GM18870 (cell line): ENCODE data around the gene GJB3.
"Not testable (repeated sequence)": the region's sequence is repeated elsewhere in the genome, so short reads cannot be mapped to it uniquely, and the experiment has no call there.

Experiments used
- ATAC-seq: cut with Tn5 transposase; IDR thresholded peaks from one replicate; pipeline ENCODE4 v1.9.1; 2021; ENCODE audit warnings: moderate library complexity; ENCODE audit not compliant: unreplicated experiment

The GJB3 gene

DNA sequence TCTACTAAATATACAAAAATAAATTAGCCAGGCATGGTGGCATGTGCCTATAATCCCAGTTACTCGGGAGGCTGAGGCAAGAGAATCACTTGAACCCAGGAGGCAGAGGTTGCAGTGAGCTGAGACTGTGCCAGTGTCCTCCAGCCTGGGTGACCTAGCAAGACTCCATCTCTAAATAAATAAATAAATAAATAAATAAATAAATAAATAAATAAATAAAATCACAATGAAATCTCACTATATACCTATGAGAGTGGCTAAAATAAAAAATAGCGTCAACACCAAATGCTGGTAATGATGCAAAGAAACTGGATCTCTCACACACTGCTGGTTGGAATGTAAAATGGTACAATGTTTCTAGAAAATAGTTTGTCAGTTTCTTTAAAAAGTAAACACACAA lies 37.8 kb downstream of the GJB3 start:
- not testable (repeated sequence) for ATAC-seq

DNA sequence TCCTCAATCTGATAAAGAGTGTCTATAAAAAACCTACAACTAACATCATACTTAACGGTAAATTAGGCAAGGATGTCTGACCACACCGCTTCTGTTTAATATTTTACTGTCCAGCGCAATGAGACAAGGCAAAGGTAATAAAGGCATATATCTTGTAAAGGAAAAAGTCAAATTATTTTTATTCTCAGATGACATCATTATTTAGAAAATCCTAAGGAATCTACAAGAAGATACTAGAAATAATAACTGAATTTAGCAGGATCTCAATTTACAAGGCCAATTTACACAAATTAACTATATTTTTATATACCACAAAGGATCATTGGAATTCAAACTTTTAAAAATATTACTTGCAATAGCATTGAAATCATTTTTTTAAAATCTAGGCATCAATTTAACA lies 41.2 kb downstream of the GJB3 start:
- no peak for ATAC-seq

DNA sequence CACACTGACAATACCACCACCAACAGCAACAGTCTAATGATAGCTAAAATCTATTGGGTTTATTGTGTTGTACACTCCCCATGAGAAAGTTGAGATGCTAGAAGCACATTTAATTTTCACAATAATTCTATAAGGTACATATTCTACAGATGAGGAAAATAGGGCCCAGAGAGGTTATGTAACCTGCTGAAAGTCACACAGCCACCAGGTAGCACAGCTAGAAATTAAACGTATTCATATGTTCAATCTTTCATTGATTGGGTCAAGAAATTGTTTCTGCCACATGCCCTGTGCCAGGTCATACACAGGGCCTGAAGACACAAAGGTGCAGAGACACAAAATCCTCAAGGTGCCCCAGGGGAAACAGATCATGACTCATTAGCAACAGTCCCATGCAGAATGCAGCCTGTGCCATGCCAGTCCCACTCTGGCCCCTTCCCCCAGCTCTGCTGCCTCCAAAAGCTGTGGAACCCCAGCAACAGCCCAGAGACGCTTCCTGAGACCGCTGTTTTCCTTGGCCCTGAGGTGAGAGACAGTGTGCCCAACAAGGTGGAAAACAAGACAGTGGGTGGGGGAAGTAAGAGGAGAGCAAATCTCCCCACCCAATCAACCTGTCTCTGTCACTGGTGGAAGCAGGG lies 43.9 kb downstream of the GJB3 start:
- ATAC-seq, result no peak

DNA sequence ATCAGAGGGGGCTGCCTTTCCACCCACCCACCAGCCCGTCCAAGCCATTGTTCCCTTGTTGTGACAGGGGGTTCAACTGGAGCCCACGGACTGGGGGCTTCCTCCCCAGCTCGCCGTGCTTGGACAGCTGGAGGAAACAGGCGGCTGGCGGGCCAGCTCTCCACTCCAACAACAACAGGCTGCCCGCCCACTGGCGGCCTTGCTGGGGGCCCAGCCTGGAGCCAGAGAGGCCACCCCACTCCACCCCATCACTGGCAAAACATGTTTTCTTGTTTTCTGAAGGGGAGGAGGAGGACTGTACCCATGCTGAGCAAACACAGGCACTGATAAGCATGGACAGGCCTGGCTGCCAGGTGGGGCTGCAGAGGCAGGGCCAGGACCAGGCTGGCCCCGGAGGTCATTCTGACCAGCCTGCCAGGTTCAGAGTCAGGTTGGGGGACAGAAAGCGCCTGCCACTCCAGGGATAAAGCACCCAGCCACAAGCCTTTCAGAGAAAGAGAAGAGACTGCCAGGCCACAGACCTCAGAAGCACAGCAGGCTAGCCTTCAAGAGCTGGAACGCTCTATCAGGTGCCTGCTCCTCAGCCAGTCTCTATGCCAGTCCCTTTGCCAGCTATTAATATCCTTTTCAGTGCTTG lies 44.6 kb downstream of the GJB3 start:
- ATAC-seq, result no peak

DNA sequence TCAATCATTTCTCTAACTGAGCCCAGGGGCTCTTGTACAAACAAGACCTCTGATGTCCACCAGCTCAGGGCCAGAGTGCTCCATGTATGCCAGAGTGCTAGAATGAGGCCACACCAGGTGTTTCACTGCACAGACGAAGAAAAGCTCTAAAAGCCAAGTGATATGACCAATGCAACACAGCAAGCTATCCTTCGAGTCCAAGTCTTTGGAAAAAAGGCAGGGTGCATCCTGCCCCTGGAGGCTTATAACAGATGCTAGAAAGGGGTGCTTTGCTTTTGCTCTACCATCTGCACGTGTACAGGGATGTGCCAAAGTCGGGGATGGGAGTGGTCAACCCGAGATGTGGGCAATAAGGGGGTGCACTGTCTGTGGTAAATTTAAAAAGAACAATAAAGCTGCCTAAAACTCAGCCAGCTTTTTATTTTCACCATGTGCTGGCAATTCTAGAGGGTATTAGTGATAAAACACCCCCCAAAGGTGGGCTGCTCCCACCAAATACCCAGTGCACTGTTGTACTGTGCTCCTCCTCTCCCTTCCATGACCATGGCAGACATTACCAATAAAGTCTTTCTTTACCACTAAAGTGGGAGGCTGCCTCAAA lies 46.4 kb downstream of the GJB3 start:
- no peak for ATAC-seq

DNA sequence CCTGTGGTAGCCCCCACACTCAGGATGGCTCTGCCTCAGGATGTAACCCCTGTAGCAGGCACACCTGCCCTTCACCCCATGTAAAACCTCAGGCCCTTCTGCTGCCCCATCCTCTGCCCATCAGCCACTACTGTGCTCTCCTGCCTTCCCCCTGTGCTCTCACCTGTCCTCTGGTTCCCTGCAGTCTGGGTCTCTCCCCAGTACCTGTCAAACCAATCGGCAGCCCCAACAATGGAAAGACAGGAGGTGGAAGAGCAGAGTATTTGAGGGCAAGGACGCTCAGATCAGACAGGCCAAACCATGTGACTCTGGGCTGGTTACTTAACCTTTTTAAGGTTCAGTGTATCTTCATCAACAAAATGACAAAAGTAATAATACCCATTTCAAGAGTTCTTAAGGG lies 47.6 kb downstream of the GJB3 start:
- ATAC-seq, result no peak

DNA sequence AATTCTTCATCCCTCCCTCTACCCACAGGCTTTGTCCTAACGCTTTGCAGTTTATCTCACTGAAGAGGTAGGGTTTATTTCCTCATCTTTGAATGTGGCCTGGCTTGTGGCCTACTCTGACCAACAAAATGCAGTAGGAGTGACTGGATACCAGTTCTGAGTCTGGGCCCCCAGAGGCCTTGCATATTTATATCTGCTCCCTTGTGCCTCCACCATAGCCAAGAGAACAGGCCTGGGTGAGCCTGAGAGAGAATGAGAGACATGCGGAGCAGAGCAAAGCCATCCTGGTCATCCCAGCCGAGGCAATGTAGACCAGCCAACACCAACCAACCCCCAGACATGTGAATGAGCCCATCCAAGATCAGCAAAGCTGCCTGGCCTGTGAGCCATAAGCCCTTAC lies 48.2 kb downstream of the GJB3 start:
- no peak for ATAC-seq

DNA sequence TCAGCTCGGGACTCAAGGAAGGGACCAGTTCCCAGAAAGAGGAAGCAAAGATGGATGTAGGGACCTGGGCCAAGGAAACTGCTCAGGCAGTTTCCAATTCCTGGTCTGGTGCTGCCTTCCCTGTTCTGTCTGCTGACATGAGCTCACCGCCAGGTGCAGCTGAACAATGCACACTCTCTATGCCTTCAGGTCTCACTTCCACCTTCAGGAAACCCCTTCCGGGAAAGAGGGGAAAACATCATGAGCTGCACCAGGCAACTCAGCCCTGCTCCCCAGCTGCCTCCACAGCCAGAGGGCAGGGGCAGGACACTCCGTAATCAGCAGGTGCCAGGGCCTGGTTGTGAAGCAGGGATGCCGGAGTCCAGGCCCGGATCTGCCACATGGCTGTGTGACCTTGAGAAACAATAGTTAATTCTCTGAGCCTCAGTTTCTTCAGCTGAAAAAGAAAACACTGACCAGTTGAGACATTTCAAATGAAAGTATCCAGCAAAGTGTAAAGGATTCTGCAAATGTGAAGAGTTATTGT lies 50.8 kb downstream of the GJB3 start:
- no peak for ATAC-seq

DNA sequence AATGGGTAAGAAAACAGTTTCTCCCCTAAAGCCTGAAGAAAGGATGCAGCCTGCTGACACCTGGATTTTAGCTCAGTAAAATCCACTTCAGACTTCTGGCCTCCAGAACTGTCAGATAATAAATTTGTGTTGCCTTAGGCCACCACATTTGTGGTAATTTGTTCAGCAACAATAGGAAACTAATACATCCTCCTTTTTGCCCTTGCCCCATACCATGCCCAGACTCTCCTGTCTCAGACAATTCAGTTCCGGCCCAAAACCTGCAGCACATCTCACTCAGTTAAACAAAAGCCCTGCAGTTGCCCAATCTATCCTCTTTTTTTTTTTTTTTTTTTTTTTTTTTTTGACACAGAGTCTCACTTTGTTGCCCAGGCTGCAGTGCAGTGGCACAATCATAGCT lies 52.7 kb downstream of the GJB3 start:
- ATAC-seq, result no peak
